ENCODE data around the gene STAM.

STAM gene

GRCh38 chr10:17758200-17758599, 114.2 kb downstream of the STAM start:
- no peak for DNase-seq (ENCODE audit: low read depth)
- no peak for TF ChIP-seq CTCF (IDR thresholded peaks at IDR 0.05; ENCODE audit: insufficient read depth, low read depth, low read length, missing control alignments)
- no peak overlapping the region for H3K4me3 ChIP-seq (ENCODE audit: low read depth, low read length)

GRCh38 chr10:17758896-17759295, 114.9 kb downstream of the STAM start:
- TF ChIP-seq CTCF (IDR thresholded peaks at IDR 0.05; ENCODE audit: insufficient read depth, low read depth, low read length, missing control alignments): no peak
- no peak overlapping the region for H3K4me3 ChIP-seq (ENCODE audit: low read depth, low read length)
- DNase-seq (ENCODE audit: low read depth): no peak

GRCh38 chr10:17764142-17764541, 120.2 kb downstream of the STAM start:
- H3K4me3 ChIP-seq (ENCODE audit: low read depth, low read length): no peak overlapping the region
- no peak for TF ChIP-seq CTCF (IDR thresholded peaks at IDR 0.05; ENCODE audit: insufficient read depth, low read depth, low read length, missing control alignments)
- no peak for DNase-seq (ENCODE audit: low read depth)

GRCh38 chr10:17765602-17766001, 121.7 kb downstream of the STAM start:
- no peak for TF ChIP-seq CTCF (IDR thresholded peaks at IDR 0.05; ENCODE audit: insufficient read depth, low read depth, low read length, missing control alignments)
- DNase-seq (ENCODE audit: low read depth): no peak
- no peak overlapping the region for H3K4me3 ChIP-seq (ENCODE audit: low read depth, low read length)

All from GM12865 (cell line).